HG02852 (cell line): ENCODE results near the gene CFAP77.

Experiments used
- ATAC-seq: cut with Tn5 transposase; IDR thresholded peaks from one replicate; pipeline ENCODE4 v1.9.1; 2021; ENCODE audit warnings: mild to moderate bottlenecking, moderate library complexity; ENCODE audit not compliant: unreplicated experiment

CFAP77 gene

GRCh38 chr9:132486706-132487350, 76.8 kb downstream of the CFAP77 start:
- no peak for ATAC-seq

- ATAC-seq = no peak
Observed at GRCh38 chr9:132487351-132487791, 77.4 kb downstream of the CFAP77 start.

- ATAC-seq = no peak
Observed at GRCh38 chr9:132487980-132488535, 78.0 kb downstream of the CFAP77 start.

GRCh38 chr9:132488626-132489025, 78.6 kb downstream of the CFAP77 start:
- no peak for ATAC-seq

- ATAC-seq = no peak
Observed at GRCh38 chr9:132489536-132489935, 79.5 kb downstream of the CFAP77 start.

GRCh38 chr9:132494857-132495256, 84.8 kb downstream of the CFAP77 start:
- no peak for ATAC-seq

GRCh38 chr9:132497731-132498130, 87.7 kb downstream of the CFAP77 start:
- ATAC-seq = no peak

- ATAC-seq = no peak
Observed at GRCh38 chr9:132498531-132499210, 88.7 kb downstream of the CFAP77 start.

- no peak for ATAC-seq
Observed at GRCh38 chr9:132499251-132499650, 89.2 kb downstream of the CFAP77 start.

- no peak for ATAC-seq
Observed at GRCh38 chr9:132500193-132500592, 90.2 kb downstream of the CFAP77 start.

- no peak for ATAC-seq
Observed at GRCh38 chr9:132502480-132502879, 92.5 kb downstream of the CFAP77 start.

- no peak for ATAC-seq
Observed at GRCh38 chr9:132503116-132503515, 93.1 kb downstream of the CFAP77 start.

GRCh38 chr9:132504488-132504887, 94.5 kb downstream of the CFAP77 start:
- ATAC-seq = no peak

GRCh38 chr9:132505991-132506655, 96.1 kb downstream of the CFAP77 start:
- no peak for ATAC-seq

- ATAC-seq = no peak
Observed at GRCh38 chr9:132506977-132507669, 97.1 kb downstream of the CFAP77 start.

GRCh38 chr9:132507670-132508469, 97.9 kb downstream of the CFAP77 start:
- ATAC-seq = no peak

- ATAC-seq = no peak
Observed at GRCh38 chr9:132509928-132510874, 100.2 kb downstream of the CFAP77 start.

GRCh38 chr9:132511191-132511999, 101.4 kb downstream of the CFAP77 start:
- no peak for ATAC-seq
